Stimulated activated CD8-positive, alpha-beta memory T cell treated with anti-CD3 and anti-CD28 coated beads, Interleukin-4, amount 100 ng/mL, for 48 hours (primary cell): ENCODE results near the gene CRY1.
"Not testable (repeated sequence)": the region's sequence is repeated elsewhere in the genome, so short reads cannot be mapped to it uniquely, and the experiment has no call there.

Source experiments
- DNase-seq: peaks from one replicate; pipeline ENCODE4 v3.0.0-alpha.2; 2020

The CRY1 gene

DNA sequence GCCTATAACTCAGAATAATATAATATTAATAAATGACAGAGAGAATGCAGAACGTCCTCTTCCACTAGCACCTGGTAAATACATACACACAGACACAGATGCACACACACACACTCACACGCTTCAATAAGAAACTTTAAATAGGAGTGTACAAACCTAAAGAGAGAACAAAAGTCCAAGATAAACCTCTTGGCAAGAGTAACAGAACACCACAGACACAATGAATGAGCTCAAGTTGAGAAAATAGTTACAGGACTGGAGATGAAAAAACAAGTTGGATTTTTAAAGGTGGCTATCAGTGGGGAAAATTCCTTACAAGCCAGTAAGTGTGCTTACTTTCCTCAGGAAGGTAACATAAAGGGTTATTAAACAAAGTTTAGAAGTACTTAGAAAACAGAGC lies 35.2 kb downstream of the CRY1 start:
- no peak for DNase-seq

DNA sequence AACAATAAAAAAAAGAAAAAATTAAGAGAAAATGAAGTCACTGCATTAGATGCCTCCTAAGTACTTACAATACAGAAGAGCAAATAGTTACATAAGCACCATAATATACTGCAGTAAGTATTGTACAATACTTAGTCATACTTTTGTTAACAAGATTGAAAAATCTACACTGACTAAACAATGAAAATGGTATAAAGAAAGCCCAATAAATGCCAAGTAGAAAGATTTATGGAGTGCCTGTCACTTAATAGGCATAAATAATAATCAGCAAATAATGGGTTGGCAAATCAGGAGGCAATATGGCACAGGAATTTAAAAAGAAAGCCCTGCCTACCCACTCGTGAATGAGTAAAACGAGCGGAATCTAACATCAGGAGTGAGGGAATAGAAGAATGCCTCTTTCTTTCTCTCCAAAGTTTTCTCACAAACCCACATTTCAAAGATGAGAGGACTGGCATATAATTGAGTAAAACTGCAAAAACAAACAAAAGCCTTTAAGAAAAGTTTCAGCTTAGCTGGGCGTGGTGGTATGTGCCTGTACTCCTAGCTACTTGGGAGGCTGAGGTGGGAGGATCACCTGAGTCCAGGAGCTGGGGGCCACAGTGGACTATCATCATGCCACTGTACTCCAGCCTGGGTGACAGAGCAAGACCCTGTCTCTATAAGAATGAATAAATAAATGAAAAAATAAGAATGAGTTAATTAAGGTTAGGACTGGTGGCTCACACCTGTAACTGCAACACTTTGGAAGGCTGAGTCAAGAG lies 36.1 kb downstream of the CRY1 start:
- no peak for DNase-seq

DNA sequence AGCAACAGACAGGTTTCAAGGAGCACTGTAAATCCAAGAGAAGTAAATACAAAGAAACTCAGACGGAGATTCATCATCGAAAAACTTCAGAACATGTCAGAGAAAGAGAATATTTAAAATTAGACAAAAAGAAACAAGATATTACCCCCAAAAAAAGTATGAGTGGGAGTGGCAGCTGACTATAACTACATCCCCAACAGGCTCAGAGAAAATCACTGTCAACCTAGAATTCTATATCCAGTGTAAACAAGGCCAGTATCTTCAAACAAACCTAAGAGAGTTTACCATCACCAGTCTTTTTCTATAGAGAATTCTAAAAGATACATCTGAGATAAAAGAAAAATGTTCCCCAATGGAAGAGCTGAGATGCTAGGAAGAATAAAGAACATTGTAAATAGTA lies 39.6 kb downstream of the CRY1 start:
- DNase-seq: no peak

DNA sequence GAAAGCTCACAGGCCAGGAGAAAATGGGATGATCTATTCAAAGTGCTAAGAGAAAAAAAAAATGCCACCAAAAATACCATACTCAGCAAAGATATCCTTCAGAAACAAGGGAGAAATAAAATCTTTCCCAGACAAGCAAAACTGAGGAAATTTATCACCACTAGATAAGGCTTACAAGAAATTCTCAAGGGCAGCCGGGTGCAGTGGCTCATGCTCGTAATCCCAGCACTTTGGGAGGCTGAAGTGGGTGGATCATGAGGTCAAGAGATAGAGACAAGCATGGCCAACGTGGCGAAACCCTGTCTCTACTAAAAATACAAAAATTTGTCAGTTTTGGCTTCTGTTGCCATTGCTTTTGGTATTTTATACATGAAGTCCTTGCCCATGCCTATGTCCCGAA lies 48.2 kb downstream of the CRY1 start:
- DNase-seq: no peak

GRCh38 chr12:107042801-107043200 lies 50.5 kb downstream of the CRY1 start:
- no peak for DNase-seq

DNA sequence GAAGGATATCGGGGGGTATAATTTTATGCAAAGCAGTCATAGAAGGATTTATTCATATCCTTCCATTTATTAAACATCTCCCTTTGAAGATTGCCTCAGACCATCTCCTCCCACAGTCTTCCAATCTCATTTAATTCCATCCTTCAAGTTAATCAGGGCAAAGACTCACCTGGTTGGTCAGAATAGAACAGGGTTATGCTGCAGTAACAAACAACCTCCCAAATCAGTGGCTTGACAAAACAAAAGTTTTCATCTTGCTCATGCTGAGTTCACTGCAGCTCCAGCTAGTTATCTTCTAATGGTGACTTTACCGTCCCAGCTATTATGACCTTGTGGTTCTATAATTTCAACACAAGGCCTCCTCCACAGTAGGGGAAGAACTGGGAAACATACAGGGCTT lies 57.6 kb downstream of the CRY1 start:
- no peak for DNase-seq

- DNase-seq: no peak
Observed at GRCh38 chr12:107033758-107034739, 59.3 kb downstream of the CRY1 start.

DNA sequence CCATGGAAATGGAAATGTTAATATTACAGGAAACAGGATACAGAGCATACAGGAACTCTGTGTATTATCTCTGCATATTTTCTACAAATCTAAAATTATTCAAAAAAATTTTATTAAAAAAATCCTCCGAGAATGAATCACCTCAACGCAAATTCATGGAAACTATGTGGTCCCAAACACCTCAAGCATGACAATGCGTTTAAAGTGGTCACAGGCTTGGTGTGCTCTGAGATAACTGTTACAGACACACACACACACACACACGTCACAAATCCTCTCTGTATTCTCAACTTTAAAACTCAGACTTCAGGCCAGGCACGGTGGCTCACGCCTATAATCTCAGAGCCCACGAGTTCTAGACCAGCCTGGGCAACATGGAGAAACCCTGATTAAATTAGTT lies 61.1 kb downstream of the CRY1 start:
- DNase-seq: no peak

DNA sequence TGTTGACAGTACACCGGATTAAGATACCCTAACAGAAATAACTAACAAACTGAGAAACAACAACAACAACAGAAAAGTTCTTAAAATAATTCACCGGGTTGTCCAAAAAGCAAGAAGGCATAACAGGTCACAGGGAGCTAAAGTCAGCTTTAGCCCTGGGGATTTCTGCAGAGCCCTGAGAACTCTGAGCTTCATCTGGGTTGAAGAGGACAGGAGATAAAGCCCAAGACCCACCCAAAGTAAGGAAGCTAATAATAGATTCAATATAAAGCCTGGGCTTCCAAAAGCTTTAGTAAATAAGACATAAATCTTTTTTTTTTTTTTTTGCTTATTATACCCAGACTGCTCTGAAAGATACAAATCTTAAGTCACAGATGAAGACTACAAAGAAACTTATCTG lies 62.3 kb downstream of the CRY1 start:
- no peak for DNase-seq

GRCh38 chr12:107029081-107029480 lies 64.3 kb downstream of the CRY1 start:
- DNase-seq: no peak

DNA sequence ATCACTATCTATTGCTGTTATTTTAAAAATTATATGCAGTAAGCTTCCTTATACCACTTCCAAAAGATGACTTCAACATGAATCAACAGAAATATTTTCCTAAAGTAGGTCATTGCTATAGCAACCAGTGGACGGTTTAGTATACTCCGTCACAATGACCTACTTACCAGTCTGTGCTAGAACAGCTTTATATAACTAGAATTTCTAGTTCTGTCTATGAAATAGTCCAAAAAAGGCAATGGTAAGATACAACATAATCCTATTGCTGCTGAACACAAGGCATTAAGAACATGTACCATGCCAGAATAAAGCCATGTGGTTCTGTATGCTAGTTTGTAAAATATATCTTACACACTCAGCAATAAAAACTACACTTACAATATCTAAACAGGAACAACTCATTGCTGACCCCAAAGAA lies 65.7 kb downstream of the CRY1 start:
- DNase-seq: no peak

- no peak for DNase-seq
Observed at GRCh38 chr12:107026806-107027635, 66.3 kb downstream of the CRY1 start.

DNA sequence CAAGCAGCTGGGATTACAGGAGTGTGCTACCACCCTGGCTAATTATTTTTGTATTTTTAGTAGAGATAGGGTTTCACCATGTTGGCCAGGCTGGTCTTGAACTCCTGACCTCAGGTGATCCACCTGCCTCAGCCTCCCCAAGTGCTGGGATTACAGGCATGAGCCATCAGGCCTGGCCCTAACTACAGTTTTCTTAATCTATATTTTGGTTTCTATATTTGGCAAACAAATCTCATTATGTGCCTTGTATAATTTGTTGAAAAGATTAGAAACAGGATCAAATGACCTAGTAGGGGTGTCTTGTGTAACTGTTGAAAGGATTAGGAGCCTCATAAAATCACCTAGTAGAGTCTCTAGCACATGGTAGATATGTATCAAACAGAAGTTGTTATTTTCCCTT lies 67.0 kb downstream of the CRY1 start:
- not testable (repeated sequence) for DNase-seq

DNA sequence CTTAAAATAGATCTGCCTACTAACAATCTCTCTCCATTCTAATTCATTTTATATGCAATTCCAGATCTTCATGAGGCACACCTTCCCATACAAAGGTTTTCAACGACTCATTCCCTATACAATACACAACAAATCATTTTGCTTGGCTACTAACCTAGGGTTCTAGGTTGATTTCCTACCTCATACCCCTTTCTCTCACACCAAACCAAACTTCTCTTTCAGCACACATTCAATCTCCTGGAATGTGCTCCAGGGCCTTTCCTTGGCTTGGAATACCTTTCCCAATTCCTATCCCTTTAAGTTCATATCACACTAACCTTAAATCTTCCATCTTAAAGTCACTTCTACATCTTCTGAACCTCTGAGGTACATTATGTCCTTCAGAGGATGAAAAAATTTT lies 67.7 kb downstream of the CRY1 start:
- DNase-seq: no peak

- DNase-seq: no peak
Observed at GRCh38 chr12:107019546-107019945, 73.8 kb downstream of the CRY1 start.

- DNase-seq: no peak
Observed at GRCh38 chr12:107017042-107017441, 76.3 kb downstream of the CRY1 start.

DNA sequence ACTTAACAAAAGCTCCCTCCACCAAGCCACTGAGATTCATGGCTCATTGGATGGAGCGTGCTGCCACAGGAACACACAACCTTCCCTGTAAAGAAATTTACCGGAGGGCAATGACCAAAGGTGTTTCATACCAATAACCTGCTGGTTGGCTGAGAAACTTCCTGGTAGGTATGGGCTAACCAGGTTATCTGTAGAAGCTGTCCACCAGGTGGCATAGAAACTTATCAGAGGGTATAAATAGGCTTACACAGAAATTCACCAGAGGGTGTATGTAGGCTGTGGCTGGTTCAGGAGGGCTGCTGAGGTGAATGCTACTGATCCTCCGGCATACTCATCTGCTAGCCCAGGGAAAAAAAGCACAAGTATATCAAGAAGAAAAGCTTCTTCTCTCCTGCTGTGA lies 79.3 kb downstream of the CRY1 start:
- no peak for DNase-seq

DNA sequence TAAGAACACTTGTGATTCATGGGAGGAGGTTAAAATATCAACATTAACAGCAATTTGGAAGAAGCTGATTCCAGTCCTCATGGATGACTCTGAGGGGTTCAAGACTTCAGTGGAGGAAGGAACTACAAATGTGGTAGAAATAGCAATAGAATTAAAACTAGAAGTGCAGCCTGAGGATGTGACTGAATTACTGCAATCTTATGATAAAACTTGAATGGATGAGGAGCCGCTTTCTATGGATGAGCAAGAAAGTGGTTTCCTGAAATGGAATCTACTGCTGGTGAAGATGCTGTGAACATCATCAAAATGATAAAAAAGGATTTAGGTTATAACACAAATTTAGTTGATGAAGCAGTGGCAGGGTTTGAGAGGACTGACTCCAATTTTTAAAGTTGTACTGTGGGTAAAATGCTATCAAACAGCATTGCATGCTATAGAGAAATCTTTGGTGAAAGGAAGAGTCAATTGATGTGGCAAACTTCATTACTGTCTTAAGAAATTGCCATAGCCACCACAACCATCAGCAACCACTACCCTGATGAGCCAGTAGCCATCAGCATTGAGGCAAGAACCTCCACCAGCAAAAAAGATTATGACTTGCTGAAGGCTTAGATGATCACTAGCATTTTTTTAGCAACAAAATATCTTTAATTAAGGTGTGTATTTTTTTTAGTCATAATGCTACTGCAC lies 80.5 kb downstream of the CRY1 start:
- DNase-seq: no peak

- no peak for DNase-seq
Observed at GRCh38 chr12:107011519-107011918, 81.8 kb downstream of the CRY1 start.

DNA sequence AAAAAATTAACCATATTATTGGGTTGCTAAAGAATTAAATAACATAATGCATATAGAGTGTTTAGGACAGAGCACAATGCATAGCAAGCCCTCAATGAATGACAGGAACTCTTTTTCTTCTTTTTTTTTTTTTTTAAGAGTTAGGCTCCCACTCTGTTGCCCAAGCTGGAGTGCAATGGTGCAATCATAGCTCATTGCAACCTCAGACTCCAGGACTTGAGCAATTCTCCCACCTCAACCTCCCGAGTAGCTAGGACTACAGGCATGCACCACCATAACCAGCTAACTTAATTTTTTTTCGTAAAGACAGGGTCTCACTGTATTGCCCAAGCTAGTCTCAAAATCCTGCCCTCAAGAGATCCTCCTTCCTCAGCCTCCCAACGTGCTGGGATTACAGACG lies 85.9 kb downstream of the CRY1 start:
- no peak for DNase-seq

DNA sequence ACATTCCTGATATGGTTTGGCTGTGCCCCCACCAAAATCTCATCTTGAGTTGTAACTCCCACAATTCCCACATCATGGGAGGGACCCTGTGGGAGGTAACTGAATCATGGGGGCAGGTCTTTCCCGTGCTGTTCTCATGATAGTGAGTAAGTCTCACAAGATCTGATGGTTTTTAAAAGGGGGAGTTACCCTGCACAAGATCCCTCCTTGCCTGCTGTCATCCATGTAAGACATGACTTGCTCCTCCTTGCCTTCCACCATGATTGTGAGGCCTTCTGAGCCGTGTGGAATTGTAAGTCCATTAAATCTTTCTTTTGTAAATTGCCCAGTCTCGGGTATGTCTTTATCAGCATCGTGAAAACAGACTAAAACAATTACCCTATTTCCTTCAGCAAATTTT lies 90.7 kb downstream of the CRY1 start:
- not testable (repeated sequence) for DNase-seq

GRCh38 chr12:106999446-106999845 lies 93.9 kb downstream of the CRY1 start:
- DNase-seq: no peak

DNA sequence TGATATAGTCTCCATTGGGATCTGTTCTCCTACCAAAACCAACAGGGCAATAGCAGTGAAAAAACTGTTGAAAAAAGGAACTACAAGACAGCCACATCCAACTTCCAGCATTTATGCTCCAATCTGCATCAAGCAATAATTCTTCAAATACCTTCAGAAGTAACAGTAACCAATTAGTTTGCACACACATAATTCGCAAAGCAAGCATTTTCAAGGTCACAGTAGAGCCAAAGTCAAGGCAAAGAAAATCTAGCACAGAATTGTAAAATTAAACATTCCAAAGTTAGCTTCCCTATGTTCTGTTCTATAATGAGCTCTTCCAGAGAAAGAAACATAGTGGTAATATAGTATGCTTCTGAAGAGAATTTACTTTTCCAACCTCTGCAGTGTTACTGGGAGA lies 95.4 kb downstream of the CRY1 start:
- no peak for DNase-seq
